Measurements from ENCODE around the gene TBC1D22A.

TBC1D22A gene

DNA sequence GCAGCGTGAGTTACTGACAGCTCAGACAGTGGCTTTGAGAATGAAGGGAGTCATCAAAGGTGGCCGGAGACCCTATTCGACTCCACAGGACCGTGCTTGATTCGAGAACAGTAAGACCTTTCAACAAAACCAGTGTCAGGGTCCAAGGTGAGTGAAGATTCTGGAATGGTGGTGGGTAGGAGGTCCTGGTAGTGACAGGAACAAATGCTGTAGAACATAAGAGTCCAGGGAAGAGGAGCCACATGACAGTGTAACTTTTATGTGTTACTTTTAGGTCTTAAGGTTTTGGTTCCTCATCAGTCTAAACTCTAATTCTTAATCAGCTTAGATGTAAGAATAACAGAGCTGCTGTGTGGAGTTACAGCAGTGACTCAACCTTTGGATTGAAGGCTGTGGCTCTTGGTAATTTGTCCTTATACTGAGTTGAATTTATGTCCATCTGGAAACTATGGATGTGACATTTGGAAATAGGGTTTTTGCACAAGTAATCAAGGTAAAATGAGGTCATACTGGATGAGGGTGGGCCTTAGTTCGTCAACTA, 1.8 kb downstream of the TBC1D22A start:
- H3K27me3 ChIP-seq (ENCODE audit: insufficient read depth, low read depth): no peaks in the 10 kb centered on the region
- H3K36me3 ChIP-seq (ENCODE audit: insufficient read depth): no peaks in the 10 kb centered on the region
- peaks cover 38% of the 10 kb centered on the region; the same call in 1 of the 2 replicates for H3K79me2 ChIP-seq (ENCODE audit: insufficient read depth, low read depth)
- H4K20me1 ChIP-seq (ENCODE audit: insufficient read depth): no peaks in the 10 kb centered on the region
- no peak overlapping the region for H2AFZ ChIP-seq (ENCODE audit: low read depth)
- no peak overlapping the region for H3K4me2 ChIP-seq
- H3K4me3 ChIP-seq (IDR thresholded peaks at IDR 0.05; ENCODE audit: insufficient read depth, low read depth, low read length): no peak overlapping the region
- no peak overlapping the region for H3K27ac ChIP-seq
- peaks cover 12% of the 10 kb centered on the region for H3K4me1 ChIP-seq (ENCODE audit: low read depth, poor library complexity, severe bottlenecking)
- no peak overlapping the region for H3K9ac ChIP-seq
- TF ChIP-seq, protein P1, sequence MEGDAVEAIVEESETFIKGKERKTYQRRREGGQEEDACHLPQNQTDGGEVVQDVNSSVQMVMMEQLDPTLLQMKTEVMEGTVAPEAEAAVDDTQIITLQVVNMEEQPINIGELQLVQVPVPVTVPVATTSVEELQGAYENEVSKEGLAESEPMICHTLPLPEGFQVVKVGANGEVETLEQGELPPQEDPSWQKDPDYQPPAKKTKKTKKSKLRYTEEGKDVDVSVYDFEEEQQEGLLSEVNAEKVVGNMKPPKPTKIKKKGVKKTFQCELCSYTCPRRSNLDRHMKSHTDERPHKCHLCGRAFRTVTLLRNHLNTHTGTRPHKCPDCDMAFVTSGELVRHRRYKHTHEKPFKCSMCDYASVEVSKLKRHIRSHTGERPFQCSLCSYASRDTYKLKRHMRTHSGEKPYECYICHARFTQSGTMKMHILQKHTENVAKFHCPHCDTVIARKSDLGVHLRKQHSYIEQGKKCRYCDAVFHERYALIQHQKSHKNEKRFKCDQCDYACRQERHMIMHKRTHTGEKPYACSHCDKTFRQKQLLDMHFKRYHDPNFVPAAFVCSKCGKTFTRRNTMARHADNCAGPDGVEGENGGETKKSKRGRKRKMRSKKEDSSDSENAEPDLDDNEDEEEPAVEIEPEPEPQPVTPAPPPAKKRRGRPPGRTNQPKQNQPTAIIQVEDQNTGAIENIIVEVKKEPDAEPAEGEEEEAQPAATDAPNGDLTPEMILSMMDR (conservative IDR thresholded peaks at IDR 0.05; ENCODE audit: low read depth, low read length): no peak

- Histone ChIP-seq H3K4me2 (no peak overlapping the region), H4K20me1 (ENCODE audit: insufficient read depth) (no peaks in the 10 kb centered on the region), H3K36me3 (ENCODE audit: insufficient read depth) (no peaks in the 10 kb centered on the region), H3K79me2 (ENCODE audit: insufficient read depth, low read depth) (peaks cover 38% of the 10 kb centered on the region; the same call in 1 of the 2 replicates), H3K4me3 (IDR thresholded peaks at IDR 0.05; ENCODE audit: insufficient read depth, low read depth, low read length) (no peak overlapping the region), H2AFZ (ENCODE audit: low read depth) (no peak overlapping the region), H3K27me3 (ENCODE audit: insufficient read depth, low read depth) (no peaks in the 10 kb centered on the region), H3K27ac (no peak overlapping the region), H3K9ac (no peak overlapping the region), H3K4me1 (ENCODE audit: low read depth, poor library complexity, severe bottlenecking) (peaks cover 12% of the 10 kb centered on the region)
- TF ChIP-seq, protein P1 (conservative IDR thresholded peaks at IDR 0.05; ENCODE audit: low read depth, low read length): no peak
Observed at GRCh38 chr22:46764779-46765485, 2.5 kb downstream of the TBC1D22A start.

GRCh38 chr22:46766611-46767010, 4.2 kb downstream of the TBC1D22A start:
- no peak overlapping the region for H3K27ac ChIP-seq
- H3K4me2 ChIP-seq: no peak overlapping the region
- TF ChIP-seq, protein P1 (conservative IDR thresholded peaks at IDR 0.05; ENCODE audit: low read depth, low read length): no peak
- H3K4me3 ChIP-seq (IDR thresholded peaks at IDR 0.05; ENCODE audit: insufficient read depth, low read depth, low read length): no peak overlapping the region
- H3K4me1 ChIP-seq (ENCODE audit: low read depth, poor library complexity, severe bottlenecking): peaks cover 6% of the 10 kb centered on the region
- no peak overlapping the region for H2AFZ ChIP-seq (ENCODE audit: low read depth)
- no peaks in the 10 kb centered on the region for H4K20me1 ChIP-seq (ENCODE audit: insufficient read depth)
- H3K79me2 ChIP-seq (ENCODE audit: insufficient read depth, low read depth): peaks cover 38% of the 10 kb centered on the region; the same call in 1 of the 2 replicates
- no peak overlapping the region for H3K9ac ChIP-seq
- H3K36me3 ChIP-seq (ENCODE audit: insufficient read depth): no peaks in the 10 kb centered on the region
- no peaks in the 10 kb centered on the region for H3K27me3 ChIP-seq (ENCODE audit: insufficient read depth, low read depth)

GRCh38 chr22:46767249-46767985, 5.0 kb downstream of the TBC1D22A start:
- H3K27ac ChIP-seq: no peak overlapping the region
- no peaks in the 10 kb centered on the region for H3K27me3 ChIP-seq (ENCODE audit: insufficient read depth, low read depth)
- no peak overlapping the region for H2AFZ ChIP-seq (ENCODE audit: low read depth)
- no peak overlapping the region for H3K4me3 ChIP-seq (IDR thresholded peaks at IDR 0.05; ENCODE audit: insufficient read depth, low read depth, low read length)
- peaks cover 5% of the 10 kb centered on the region for H3K4me1 ChIP-seq (ENCODE audit: low read depth, poor library complexity, severe bottlenecking)
- no peak overlapping the region for H3K4me2 ChIP-seq
- TF ChIP-seq, protein P1 (conservative IDR thresholded peaks at IDR 0.05; ENCODE audit: low read depth, low read length): no peak
- no peaks in the 10 kb centered on the region for H4K20me1 ChIP-seq (ENCODE audit: insufficient read depth)
- no peak overlapping the region for H3K9ac ChIP-seq
- H3K79me2 ChIP-seq (ENCODE audit: insufficient read depth, low read depth): peaks cover 38% of the 10 kb centered on the region; the same call in 1 of the 2 replicates
- H3K36me3 ChIP-seq (ENCODE audit: insufficient read depth): no peaks in the 10 kb centered on the region
